Measurements from ENCODE around the gene DOCK9. TPM values are rescaled to one million over a fixed set of nuclear protein-coding genes. Genes with fewer than 3 reads are reported as not detected.

Gene DOCK9
- total and polyA plus RNA-seq, 8 donors: 7.5 to 26.3 (median 16.3) TPM

- no peaks in the 10 kb centered on the region for H3K4me1 ChIP-seq
- DNase-seq (no peak), ATAC-seq (no peak)
These were observed 25.3 kb upstream of the DOCK9 start for GRCh38 chr13:99003186-99003585.

GRCh38 chr13:99002172-99002710, 24.4 kb upstream of the DOCK9 start:
- DNase-seq (no peak), ATAC-seq (no peak), FAIRE-seq (no peak)
- TF ChIP-seq CTCF (IDR thresholded peaks at IDR 0.05): no peak
- Histone ChIP-seq H3K9me3 (no peaks in the 10 kb centered on the region), H3K4me1 (no peaks in the 10 kb centered on the region), H3K27me3 (no peaks in the 10 kb centered on the region), H3K4me3 (no peak overlapping the region), H3K27ac (no peak overlapping the region), H3K36me3 (no peaks in the 10 kb centered on the region)
- 77 to 85% methylated on average over 5 of the region's 5 CpGs for WGBS, 2 donors
- intact Hi-C loops (cut with DNase I): no loop called here

More at GRCh38 chr13:99003186-99003585, 25.3 kb upstream of the DOCK9 start:
- WGBS, 2 donors: 90 to 94% methylated on average over 4 of the region's 4 CpGs
- Histone ChIP-seq H3K27me3 (no peaks in the 10 kb centered on the region), H3K36me3 (no peaks in the 10 kb centered on the region), H3K27ac (no peak overlapping the region), H3K9me3 (no peaks in the 10 kb centered on the region), H3K4me3 (no peak overlapping the region)
- TF ChIP-seq CTCF (IDR thresholded peaks at IDR 0.05): no peak
- intact Hi-C loops (cut with DNase I): no loop called here
- no peak for FAIRE-seq

- no peak for FAIRE-seq
These were observed 22.3 kb upstream of the DOCK9 start for GRCh38 chr13:99000137-99000536.

GRCh38 chr13:98999639-98999952, 21.7 kb upstream of the DOCK9 start:
- Histone ChIP-seq H3K4me1 (no peaks in the 10 kb centered on the region), H3K4me3 (no peak overlapping the region), H3K36me3 (no peaks in the 10 kb centered on the region), H3K27ac (no peak overlapping the region), H3K27me3 (no peaks in the 10 kb centered on the region), H3K9me3 (no peaks in the 10 kb centered on the region)
- 33 to 42% methylated on average over 2 of the region's 2 CpGs for WGBS, 2 donors
- DNase-seq (no peak), ATAC-seq (no peak), FAIRE-seq (no peak)
- intact Hi-C loops (cut with DNase I): no loop called here
- no peak for TF ChIP-seq CTCF (IDR thresholded peaks at IDR 0.05)

More at GRCh38 chr13:99000137-99000536, 22.3 kb upstream of the DOCK9 start:
- WGBS, 2 donors: 92 to 93% methylated on average over 2 of the region's 2 CpGs
- Histone ChIP-seq H3K36me3 (no peaks in the 10 kb centered on the region), H3K4me1 (no peaks in the 10 kb centered on the region), H3K9me3 (no peaks in the 10 kb centered on the region), H3K27ac (no peak overlapping the region), H3K27me3 (no peaks in the 10 kb centered on the region), H3K4me3 (no peak overlapping the region)
- DNase-seq: no peak
- no peak for TF ChIP-seq CTCF (IDR thresholded peaks at IDR 0.05)
- ATAC-seq: no peak
- intact Hi-C loops (cut with DNase I): no loop called here

- WGBS, 2 donors: 77 to 87% methylated on average over 8 of the region's 8 CpGs
- H3K4me1 ChIP-seq: no peaks in the 10 kb centered on the region
- no peaks in the 10 kb centered on the region for H3K27me3 ChIP-seq
- DNase-seq (no peak), ATAC-seq (no peak), FAIRE-seq (no peak)
- no peak overlapping the region for H3K27ac ChIP-seq
- no peak overlapping the region for H3K4me3 ChIP-seq
- no peak for TF ChIP-seq CTCF (IDR thresholded peaks at IDR 0.05)
- intact Hi-C loops (cut with DNase I): no loop called here
- no peaks in the 10 kb centered on the region for H3K36me3 ChIP-seq
- no peaks in the 10 kb centered on the region for H3K9me3 ChIP-seq
These were observed 21.2 kb upstream of the DOCK9 start for GRCh38 chr13:98998831-98999638.

Measured in pancreas (tissue), 10 donors.